Vagina (tissue), 2 donors: Measurements from ENCODE around the gene PRTG. TPM values are rescaled to one million over a fixed set of nuclear protein-coding genes. Genes with fewer than 3 reads are reported as not detected.

Source experiments
- DNase-seq, 2 donors: peaks; one replicate each; pipeline ENCODE4 v3.0.0-alpha.2; 2017; ENCODE audit errors: extremely low spot score in 2 of 2
- H3K27ac ChIP-seq: fragments of 200-600 bp; sonication (generic); one replicate; pipeline ENCODE4 v1.5.1; 2019
- H3K27me3 ChIP-seq: fragments of 200-600 bp; sonication (generic); one replicate; pipeline ENCODE4 v1.5.1; 2019
- H3K36me3 ChIP-seq, 2 donors: fragments of 200-600 bp; sonication (generic); one replicate each; pipeline ENCODE4 v1.5.1; 2017 to 2019
- H3K4me1 ChIP-seq: fragments of 200-600 bp; sonication (generic); one replicate; pipeline ENCODE4 v1.5.1; 2019
- H3K4me3 ChIP-seq, 2 donors: fragments of 200-600 bp; sonication (generic); 1 replicate in 1 of 2; 2 replicates in 1 of 2; pipeline ENCODE4 v1.5.1; 2016 to 2019
- H3K9me3 ChIP-seq: fragments of 200-600 bp; sonication (generic); one replicate; pipeline ENCODE4 v1.5.1; 2019
- POLR2A ChIP-seq, 2 donors: fragments of 450-650 bp; IDR thresholded peaks; one replicate each; pipeline ENCODE4 v1.6.1; 2017; ENCODE audit warnings: antibody characterized with exemption in 2 of 2, mild to moderate bottlenecking in 2 of 2, moderate library complexity in 2 of 2
- POLR2AphosphoS5 ChIP-seq, 2 donors: sonication (generic); formaldehyde crosslinking; IDR thresholded peaks; one replicate each; pipeline ENCODE4 v1.9.0; 2017; ENCODE audit warnings: antibody characterized with exemption in 2 of 2, mild to moderate bottlenecking in 2 of 2, low read depth in 1 of 2; ENCODE audit not compliant: insufficient read depth in 1 of 2
- intact Hi-C: fragments of 100-400 bp; cut with DNase I; formaldehyde crosslinking; loops from one replicate; pipeline ENCODE4 v1.15.1; 2023
- total RNA-seq: library from RNA; depleted of rRNA; stranded (reverse); fragments of >200 nt; gene quantifications from one replicate; pipeline ENCODE4 v1.2.3, GENCODE V29; 2016
- TF ChIP-seq, protein P1 (sequence below), 3 experiments: fragments of 450-650 bp in 2 of 3; fragments of 200-600 bp in 1 of 3; sonication (generic) in 1 of 3; IDR thresholded peaks; one replicate each; pipeline ENCODE4 v1.5.1; 2017 to 2019; ENCODE audit warnings: antibody characterized with exemption in 3 of 3, mild to moderate bottlenecking in 2 of 3, moderate library complexity in 2 of 3

Gene PRTG
- total RNA-seq, 1 donor from 2014 or later = 5.2 TPM

DNA sequence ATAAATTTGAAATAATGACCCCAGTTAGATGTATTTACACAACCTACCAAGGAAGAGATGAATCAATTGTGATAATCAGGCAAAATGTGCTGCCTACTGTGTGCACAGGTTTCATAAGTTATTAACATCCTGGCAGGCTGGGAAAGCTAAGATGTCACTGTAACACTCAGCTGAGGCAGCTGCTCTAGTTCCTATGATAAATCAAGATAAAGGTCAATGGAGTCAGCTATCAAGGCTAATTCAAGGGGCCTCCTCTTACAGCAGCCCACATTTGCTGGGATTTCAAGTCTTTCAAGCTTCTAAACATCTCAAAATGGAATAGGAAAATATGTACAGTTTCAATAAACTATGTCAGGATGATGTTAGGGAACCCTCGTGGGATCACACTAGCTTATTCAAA lies 84.1 kb downstream of the PRTG start:
- no peak for DNase-seq
- TF ChIP-seq POLR2AphosphoS5 (IDR thresholded peaks at IDR 0.05; ENCODE audit: insufficient read depth in 1 of 2, low read depth in 1 of 2) (no peak), POLR2A (IDR thresholded peaks at IDR 0.05) (no peak)
- TF ChIP-seq, protein P1, sequence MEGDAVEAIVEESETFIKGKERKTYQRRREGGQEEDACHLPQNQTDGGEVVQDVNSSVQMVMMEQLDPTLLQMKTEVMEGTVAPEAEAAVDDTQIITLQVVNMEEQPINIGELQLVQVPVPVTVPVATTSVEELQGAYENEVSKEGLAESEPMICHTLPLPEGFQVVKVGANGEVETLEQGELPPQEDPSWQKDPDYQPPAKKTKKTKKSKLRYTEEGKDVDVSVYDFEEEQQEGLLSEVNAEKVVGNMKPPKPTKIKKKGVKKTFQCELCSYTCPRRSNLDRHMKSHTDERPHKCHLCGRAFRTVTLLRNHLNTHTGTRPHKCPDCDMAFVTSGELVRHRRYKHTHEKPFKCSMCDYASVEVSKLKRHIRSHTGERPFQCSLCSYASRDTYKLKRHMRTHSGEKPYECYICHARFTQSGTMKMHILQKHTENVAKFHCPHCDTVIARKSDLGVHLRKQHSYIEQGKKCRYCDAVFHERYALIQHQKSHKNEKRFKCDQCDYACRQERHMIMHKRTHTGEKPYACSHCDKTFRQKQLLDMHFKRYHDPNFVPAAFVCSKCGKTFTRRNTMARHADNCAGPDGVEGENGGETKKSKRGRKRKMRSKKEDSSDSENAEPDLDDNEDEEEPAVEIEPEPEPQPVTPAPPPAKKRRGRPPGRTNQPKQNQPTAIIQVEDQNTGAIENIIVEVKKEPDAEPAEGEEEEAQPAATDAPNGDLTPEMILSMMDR (IDR thresholded peaks at IDR 0.05) = no peak
- intact Hi-C loops = loop anchor here (10.0 kb wide), 1 partner anchor 196 kb away; no protein-coding TSS in a partner anchor

DNA sequence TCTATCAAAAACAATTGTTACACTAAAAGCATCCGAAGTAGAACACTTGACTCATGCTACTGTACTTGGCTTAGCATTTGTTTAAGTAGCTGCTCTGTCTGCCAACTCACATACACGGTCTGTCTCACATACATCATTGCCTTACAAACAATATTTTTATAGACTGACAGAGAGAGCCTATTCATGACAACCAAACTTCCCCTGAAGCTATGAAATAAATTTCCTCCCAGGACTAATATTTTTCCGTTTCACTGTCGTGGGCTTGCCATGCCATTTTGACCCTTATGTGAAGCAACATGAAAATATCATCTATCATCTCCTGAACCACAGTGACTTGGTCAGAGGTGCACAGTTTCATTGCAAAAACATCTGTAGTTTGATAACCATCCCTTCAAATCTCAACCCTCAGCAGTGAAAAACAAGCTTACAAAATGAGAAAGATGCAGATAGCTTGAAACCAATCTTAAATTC lies 88.4 kb downstream of the PRTG start:
- no peaks in the 10 kb centered on the region for H3K4me1 ChIP-seq
- H3K27me3 ChIP-seq = no peaks in the 10 kb centered on the region
- no peaks in the 10 kb centered on the region for H3K9me3 ChIP-seq
- TF ChIP-seq POLR2AphosphoS5 (IDR thresholded peaks at IDR 0.05; ENCODE audit: insufficient read depth in 1 of 2, low read depth in 1 of 2) (no peak), POLR2A (IDR thresholded peaks at IDR 0.05) (no peak)
- TF ChIP-seq, protein P1 (IDR thresholded peaks at IDR 0.05) = no peak
- intact Hi-C loops = loop anchor here (10.0 kb wide), 1 partner anchor 200 kb away; no protein-coding TSS in a partner anchor
- H3K27ac ChIP-seq = no peak overlapping the region
- H3K36me3 ChIP-seq = no peaks in the 10 kb centered on the region
- no peak overlapping the region for H3K4me3 ChIP-seq
- no peak for DNase-seq

More for the DNA sequence above, 84.1 kb downstream of the PRTG start:
- Histone ChIP-seq H3K4me1 (no peaks in the 10 kb centered on the region), H3K4me3 (no peak overlapping the region), H3K36me3 (no peaks in the 10 kb centered on the region), H3K9me3 (no peaks in the 10 kb centered on the region), H3K27ac (no peak overlapping the region), H3K27me3 (no peaks in the 10 kb centered on the region)

- Histone ChIP-seq H3K9me3 (no peaks in the 10 kb centered on the region), H3K4me3 (no peak overlapping the region), H3K27me3 (no peaks in the 10 kb centered on the region), H3K36me3 (no peaks in the 10 kb centered on the region), H3K4me1 (no peaks in the 10 kb centered on the region), H3K27ac (no peak overlapping the region)
- no peak for DNase-seq
- TF ChIP-seq POLR2A (IDR thresholded peaks at IDR 0.05) (no peak), POLR2AphosphoS5 (IDR thresholded peaks at IDR 0.05; ENCODE audit: insufficient read depth in 1 of 2, low read depth in 1 of 2) (no peak)
- TF ChIP-seq, protein P1 (IDR thresholded peaks at IDR 0.05) = no peak
- intact Hi-C loops = loop anchor here (10.0 kb wide), 1 partner anchor 202 kb away; no protein-coding TSS in a partner anchor
Observed at GRCh38 chr15:55652909-55653495, 90.0 kb downstream of the PRTG start.

GRCh38 chr15:55652359-55652758 lies 90.6 kb downstream of the PRTG start:
- Histone ChIP-seq H3K36me3 (no peaks in the 10 kb centered on the region), H3K4me3 (no peak overlapping the region), H3K9me3 (no peaks in the 10 kb centered on the region), H3K4me1 (no peaks in the 10 kb centered on the region), H3K27me3 (no peaks in the 10 kb centered on the region), H3K27ac (no peak overlapping the region)
- no peak for DNase-seq
- TF ChIP-seq, protein P1 (IDR thresholded peaks at IDR 0.05) = no peak
- TF ChIP-seq POLR2AphosphoS5 (IDR thresholded peaks at IDR 0.05; ENCODE audit: insufficient read depth in 1 of 2, low read depth in 1 of 2) = no peak
- TF ChIP-seq POLR2A (IDR thresholded peaks at IDR 0.05) = no peak
- intact Hi-C loops = loop anchor here (10.0 kb wide), 1 partner anchor 202 kb away; no protein-coding TSS in a partner anchor

GRCh38 chr15:55649058-55649423 lies 93.9 kb downstream of the PRTG start:
- H3K4me1 ChIP-seq = no peaks in the 10 kb centered on the region
- TF ChIP-seq, protein P1 (IDR thresholded peaks at IDR 0.05) = no peak
- no peak for TF ChIP-seq POLR2A (IDR thresholded peaks at IDR 0.05)
- TF ChIP-seq POLR2AphosphoS5 (IDR thresholded peaks at IDR 0.05; ENCODE audit: insufficient read depth in 1 of 2, low read depth in 1 of 2) = no peak
- DNase-seq = no peak
- intact Hi-C loops = no loop called here
- no peak overlapping the region for H3K27ac ChIP-seq
- H3K36me3 ChIP-seq = no peaks in the 10 kb centered on the region
- no peaks in the 10 kb centered on the region for H3K27me3 ChIP-seq
- no peak overlapping the region for H3K4me3 ChIP-seq
- H3K9me3 ChIP-seq = no peaks in the 10 kb centered on the region
